GM21423 (cell line): Measurements from ENCODE around the gene PFKL.
"Not testable (repeated sequence)": the region's sequence is repeated elsewhere in the genome, so short reads cannot be mapped to it uniquely, and the experiment has no call there.

Source experiments
- ATAC-seq: cut with Tn5 transposase; IDR thresholded peaks from one replicate; pipeline ENCODE4 v1.9.1; 2021; ENCODE audit warnings: mild to moderate bottlenecking, moderate library complexity; ENCODE audit not compliant: unreplicated experiment

PFKL gene

DNA sequence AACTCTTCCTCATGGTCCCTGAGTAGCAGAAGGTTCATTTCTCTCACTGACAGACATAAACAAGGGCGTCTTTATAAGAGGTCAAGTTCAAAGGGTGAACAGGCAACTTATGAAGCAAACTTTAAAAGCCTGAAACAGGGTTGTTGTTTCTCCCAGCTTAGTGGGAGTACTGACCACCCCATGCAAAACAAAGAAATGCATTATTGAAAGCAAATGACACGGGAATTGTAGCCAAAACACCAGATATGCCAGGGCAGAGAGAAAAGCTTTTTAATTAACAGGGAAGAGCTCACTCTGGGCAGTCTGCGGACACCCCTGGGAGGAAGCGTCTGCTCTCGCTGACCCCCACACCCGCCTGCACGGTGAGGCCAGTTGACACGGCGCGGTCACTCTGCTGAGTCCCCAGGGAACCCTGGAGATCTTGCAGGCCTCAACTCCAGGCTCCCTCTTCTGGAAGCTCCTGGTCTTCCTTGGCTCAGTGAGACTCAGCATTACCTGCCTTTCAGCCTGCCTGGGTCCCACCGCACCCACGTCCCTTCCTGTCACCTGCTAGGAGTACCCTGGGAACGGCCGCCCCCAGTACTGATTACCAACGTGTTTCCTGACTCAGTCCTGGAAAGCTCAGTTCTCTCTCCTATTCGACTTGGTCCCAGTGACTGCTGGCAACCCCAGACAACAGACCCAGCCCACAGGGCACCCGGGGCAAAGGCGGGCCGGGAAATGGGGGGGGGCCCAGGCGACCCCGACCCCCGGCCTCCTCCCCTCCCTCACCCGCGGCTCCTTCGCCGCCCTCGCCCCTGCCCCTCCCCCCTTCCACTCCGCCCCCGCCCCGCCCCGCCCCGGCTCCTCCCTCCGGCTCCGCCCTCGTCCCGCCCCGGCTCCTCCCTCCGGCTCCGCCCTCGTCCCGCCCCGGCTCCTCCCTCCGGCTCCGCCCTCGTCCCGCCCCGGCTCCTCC is 38.4 kb downstream of the PFKL start:
- ATAC-seq, result no peak

DNA sequence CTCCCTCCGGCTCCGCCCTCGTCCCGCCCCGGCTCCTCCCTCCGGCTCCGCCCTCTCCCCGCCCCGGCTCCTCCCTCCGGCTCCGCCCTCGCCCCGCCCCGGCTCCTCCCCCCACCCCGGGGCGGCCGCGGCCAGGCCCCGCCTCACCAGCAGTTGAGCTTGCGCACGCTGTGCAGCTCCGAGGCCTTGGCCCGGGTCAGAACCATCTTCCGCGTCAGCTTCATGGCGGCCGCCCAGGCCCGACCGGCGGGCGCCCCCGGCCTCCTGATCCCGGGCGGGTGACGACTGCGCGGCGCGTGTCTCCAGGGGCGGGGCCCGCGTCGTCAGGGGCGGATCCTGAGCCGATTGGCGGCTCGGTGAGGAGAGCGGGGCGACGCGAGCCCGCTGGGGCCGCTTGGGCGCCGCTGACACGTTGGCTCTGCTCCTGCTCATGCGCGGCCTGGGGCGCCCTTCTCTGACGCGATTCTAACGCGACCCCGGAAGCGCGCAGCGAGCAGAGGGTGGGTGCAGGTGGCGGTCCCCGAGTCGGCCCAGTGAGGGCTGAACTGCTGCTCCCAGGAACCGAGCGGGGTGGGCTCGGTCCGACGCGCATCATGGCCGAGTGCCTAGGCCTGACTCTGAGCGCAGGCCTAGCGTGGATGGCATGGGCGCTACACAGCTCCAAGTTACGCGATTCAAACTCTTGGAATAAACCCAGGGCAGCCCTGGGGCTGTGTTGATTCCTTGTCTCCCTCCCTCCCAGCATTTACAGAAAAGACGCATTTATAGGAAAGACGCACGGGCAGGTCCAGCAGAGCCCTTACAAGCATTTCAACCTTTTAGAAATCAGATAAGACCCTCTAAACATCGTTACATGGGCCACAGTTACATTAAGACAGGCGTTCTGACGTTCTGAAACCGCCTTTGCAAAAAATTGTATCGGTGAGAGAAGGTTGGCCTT is 39.4 kb downstream of the PFKL start, which contains the start of gene CFAP410:
CFAP410 (minus strand) TSS at position 420 of the 940 bp plus-strand sequence; CDS start at position 224, 196 bp downstream.
- ATAC-seq, result peak; percentile 87

DNA sequence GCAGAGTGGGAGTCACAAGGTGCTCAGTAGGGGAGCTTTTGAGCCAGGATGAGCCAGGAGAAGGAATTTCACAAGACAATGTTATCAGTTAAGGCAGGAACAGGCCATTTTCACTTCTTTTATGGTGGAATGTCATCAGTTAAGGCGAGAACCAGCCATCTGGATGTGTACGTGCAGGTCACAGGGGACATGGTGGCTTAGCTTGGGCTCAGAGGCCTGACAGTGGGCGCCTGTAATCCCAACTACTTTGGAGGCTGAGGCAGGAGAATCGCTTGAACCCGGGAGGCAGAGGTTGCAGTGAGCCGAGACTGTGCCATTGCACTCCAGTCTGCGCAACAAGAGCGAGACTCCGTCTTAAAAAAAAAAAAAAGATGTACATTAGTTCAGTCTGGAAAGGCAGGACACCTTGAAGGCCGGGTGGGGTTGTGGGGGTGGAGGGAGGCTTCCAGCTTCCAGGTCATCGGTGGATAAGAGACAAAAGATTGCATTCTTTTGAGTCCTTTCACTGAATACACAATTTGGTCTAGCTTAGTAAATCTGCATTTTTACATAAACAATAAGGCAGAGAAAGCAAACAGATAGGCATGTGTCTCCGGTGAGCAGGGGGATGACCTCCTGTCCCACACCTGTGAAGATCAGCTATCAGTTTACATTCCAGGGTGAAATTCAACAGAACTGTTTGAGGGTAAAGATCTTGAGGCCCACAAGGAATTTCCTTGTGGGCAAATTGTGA is 42.0 kb downstream of the PFKL start:
- not testable (repeated sequence) for ATAC-seq

DNA sequence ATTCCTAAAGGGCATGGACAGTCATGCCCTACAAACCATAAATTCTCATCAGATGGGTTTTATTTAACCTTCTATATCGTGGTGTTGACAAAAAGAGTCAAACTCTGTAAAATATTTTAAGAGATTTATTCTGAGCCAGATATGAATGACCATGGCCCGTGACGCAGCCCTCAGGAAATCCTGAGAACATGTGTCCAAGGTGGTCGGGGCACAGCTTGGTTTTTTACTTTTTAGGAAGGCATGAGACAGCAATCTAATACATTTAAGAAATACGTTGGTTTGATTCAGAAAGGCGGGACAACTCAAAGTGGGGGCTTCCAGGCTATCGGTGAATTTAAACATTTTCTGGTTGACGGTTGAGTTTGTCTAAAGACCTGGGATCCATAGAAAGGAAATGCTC is 43.1 kb downstream of the PFKL start:
- not testable (repeated sequence) for ATAC-seq

DNA sequence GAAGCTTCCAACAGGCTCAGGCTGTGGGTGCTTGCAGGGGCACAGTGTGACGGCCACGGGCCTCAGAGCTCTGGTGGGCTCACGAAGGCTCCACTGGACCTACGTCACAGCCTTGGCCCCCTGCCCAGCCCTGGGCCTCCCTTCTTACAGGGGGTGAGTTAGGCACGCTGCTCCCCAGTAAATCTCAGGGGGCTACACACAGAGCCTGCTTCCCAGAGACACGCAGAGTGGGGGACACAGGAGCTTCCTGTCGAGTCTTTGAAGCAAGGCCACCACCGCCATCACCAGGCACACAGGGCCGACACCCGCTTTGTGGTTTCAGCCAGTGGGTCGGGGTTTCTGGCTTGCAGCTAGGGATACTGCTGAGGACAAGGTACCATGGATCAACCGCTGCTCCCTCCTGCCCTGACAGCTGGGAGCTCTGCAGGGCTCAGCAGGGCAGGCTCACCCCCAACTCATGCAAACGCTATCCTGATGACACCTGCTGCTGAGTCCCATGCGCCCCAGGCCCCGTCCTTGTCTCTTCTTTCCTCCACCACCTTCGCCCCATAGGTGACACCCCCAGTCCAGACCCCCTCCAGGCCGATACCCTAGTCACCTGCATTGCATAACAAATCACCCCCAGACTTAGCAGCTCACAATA is 44.8 kb downstream of the PFKL start:
- no peak for ATAC-seq

DNA sequence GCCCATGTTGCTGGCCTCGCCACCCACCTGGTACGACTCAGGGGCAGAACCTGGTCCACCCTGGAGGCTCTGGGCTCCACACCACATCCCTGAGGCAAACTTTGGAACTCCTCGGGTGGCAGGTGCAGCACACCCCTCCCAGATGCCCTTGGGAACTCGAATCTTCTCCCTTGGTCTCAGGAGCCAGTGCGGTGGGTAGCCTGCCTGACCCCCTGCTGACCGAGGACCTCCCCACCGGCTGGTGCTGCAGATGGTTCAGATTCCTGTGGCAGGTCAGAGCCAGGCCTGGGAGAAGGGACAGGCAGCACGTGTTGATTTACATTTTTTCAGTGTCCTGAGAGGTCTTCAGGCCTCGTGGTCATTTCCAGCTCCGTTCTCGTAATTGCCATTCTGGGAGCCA is 45.6 kb downstream of the PFKL start:
- no peak for ATAC-seq

DNA sequence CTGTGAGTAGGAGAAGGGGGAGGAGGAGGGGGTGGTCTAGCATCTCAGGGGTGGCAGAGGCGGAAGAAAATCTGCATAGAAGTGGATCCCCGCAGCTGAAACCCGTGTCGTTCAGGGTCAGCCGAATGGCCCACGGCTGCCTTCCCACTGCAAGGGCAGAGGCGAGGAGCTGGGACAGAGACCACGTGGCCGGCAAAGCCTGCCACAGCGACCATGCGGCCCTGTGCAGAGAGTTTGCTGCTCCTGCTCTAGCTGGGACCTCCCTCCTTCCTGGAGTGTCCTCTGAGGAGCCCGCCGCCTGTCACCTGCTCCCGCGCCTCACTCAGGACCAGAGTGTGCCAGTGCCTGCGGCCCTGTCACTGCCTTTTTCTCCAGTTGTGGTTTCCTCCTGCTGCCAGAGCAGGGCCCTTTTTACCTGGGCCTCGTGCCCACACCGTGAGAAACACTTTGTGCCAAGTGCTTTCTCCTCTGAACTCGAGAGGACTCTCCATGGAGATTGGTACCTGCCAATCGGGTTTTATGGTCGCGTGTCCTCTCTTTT is 48.1 kb downstream of the PFKL start:
- no peak for ATAC-seq

DNA sequence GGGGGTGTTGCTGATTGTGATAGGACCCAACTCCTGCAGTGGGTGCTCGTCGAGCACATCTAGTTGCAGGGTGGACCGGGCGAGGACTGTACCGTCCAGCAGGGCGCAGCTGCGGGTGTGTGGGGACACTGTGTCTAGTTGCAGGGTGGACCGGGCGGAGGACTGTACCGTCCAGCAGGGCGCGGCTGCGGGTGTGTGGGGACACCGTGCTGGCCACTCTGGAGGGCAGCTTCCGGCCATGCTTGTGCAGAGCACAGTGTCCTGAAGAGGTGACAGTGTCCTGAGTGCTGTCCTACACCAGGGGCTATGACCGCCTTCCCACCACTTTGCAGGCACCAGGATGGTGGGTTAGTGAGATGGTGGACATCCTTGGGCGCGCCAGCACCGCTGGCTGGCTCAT is 49.0 kb downstream of the PFKL start:
- ATAC-seq, result no peak

DNA sequence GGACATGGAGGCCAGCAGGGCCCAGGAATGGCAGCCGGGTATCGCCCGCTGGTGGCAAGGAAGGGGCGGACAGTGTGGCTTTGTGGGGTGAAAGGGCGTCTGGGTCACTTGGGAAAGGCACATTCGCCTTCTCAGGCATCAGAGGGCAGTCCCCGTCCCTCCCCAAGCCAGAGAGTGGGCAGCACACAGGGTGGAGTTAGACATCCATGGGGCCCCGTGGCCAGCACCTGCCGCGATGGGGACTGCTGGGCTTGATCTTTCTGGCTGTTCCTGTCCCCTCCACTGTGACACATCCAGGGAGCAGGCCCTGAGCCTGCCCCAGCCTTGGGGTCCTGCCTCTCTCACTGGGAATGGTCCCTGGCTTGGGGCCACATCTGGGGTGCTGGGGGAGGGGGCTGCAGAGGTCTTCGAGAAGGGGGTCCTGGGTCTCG is 49.6 kb downstream of the PFKL start:
- ATAC-seq, result no peak

DNA sequence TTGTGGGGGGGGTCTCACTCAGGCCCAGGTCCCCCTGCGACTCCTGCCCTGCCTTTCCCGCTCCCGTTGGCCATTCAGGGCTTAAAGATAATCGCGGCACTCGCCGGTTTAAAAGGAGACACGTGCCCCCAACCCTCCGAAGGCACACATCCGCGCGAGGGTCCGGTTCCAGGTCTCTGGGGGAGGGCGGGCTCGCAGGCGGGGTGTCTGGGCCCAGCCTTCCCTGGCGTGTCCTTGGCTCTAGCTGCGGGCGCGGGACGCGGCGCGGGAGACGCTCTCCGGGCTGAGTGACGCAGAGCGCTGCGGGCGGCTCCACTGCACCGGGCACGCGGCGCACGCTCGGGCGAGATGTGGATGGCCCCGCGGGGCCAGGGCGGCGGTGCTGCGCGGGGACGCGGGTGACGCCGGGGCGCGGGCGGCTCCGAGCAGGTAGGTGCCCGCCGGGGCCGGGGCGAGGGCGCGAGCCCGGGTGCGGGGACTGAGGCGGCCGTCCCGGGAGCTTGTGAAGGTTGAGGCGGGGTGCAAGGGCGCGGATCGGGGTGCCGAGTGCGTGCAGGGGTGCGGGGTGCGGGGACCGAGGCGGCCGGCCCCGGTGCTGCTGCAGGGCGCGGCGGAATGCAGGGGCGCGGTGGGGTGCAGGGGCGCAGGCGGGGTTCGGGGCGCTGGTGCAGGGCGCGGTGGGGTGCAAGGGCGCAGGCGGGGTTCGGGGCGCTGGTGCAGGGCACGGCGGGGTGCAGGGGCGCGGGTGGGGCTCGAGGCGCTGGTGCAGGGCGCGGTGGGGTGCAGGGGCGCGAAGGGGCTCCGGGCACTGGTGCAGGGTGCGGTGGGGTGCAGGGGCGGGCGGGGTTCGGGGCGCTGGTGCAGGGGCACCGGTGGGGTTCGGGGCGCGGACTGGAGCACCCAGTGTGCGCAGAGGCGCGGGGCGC is 50.3 kb downstream of the PFKL start:
- ATAC-seq, result no peak

DNA sequence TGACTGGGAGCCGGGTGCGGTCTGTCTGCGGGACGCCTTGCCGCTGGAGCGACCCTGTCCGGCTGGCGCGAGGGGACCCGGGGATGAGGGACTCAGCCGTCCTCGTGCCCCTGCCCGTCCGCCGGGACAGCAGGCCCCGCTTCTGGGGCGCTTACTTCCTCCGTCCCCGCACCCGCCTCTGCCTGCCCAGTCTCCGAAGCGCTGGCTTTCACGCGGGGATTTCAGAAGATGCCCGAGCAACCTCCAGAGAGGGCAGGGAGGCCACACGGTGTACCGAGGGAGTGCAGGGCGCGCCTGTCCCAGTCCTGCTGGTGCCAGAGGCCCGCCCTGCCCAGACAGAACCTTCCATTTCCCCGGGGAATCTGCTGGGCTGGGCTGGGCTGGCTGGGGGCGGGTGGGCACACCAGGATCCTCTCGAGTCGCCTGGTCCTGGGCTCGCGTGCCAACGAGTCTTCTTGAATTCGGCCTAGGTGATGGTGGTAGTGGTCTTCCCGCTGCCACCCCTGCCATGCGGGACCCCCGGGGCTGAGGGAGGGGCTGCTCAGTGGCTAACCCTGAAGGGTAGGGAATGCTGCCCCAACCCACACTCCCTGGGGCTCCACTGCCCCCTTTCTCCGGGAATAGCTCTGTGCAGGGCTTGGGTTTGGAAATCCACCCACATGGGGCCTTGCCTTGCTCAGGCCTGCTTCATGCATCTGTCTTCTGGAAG is 51.1 kb downstream of the PFKL start:
- ATAC-seq, result no peak

DNA sequence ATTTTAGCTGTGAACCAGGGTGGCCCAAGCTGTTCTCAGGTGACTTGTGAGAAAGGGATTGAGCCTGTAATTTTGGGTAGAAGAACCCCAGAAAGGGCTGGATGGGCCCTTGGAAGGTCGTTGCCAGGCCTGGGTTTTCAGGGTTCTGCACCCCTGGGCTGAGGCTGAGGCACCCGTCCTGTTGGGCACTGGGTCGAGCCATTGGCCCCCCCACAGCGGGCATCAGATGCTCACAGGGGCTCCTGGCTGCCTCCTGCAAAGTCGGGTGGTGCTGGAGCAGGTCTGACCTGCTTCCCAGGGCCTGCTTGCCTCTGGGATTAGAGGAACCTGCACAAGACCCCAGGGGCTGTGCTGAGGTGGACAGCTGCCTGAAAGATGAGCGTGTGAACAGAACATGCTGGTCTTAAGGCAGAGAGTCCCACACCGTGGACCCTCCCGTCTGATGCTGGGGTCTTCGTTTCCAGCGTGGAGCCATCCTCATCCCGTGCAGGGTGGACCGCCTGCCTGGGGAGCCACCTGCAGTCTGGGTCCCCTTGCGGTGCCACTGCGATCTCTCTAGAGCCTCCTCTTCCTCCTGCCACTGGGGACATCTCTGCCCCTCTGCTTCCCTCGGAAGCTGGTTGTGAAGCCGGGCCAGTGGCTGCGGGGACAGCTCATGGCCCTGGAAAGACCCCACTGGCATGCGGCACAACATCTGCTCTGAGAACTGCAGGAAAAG is 51.8 kb downstream of the PFKL start:
- ATAC-seq, result no peak

DNA sequence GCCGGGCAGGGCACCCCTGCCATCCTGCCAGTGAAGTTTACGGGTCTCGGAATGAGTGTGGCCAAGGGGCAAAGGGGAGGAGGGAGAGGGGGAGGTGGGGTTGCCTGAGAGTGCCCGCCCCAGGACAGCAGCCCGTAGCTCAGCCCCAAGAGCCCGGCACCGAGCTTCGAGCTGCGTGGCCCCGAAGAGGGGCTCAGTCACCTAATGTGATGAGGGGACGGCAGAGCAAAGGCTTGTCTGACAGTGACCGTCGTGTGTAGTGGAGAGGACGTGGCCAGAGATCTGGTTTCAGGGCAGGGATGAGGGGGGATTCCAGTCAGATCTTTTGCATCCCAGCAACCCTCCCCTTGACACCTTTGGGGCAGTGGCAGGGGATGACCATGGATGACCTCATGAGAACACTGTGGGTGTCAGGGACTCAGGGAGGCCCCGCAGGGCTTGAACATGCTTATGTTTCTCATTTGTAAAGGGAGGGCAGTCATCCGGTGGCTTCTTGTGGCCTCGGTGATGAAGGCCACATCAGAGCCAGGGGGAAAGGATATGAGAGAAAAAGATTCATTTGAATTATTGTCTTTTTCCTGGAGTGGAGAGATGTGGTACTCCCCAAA is 52.5 kb downstream of the PFKL start:
- no peak for ATAC-seq

DNA sequence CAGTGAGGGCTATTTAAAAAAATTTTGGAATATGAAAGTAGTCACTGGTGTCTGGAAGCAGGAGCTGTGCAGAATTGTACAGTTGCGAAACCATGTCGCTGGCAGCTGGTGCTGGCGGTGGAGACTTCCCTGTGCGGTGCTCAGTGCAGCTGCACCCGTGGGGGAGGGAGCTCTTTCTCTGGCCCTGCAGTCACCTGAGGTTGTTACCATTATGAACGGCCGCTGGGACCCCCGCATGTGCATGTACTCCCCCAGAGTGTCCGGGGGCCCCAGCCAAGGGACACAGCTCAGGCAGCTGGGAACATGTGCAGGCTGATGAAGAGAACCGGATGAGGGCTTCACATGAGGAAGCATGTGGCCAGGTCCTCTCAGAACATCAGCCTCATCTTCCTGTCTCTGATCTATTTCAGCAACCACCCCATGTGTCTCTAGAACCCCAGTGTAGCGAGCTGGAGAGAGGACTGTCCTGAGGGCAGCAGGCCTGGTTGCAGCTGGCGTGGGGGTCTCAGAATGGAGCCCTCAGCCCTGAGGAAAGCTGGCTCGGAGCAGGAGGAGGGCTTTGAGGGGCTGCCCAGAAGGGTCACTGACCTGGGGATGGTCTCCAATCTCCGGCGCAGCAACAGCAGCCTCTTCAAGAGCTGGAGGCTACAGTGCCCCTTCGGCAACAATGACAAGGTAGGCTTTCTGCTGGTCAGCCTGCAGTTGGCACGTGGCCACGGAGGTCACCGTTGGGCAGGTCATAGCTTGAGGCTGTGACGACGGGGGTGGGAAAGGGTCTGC is 53.5 kb downstream of the PFKL start, which contains the start of gene TRPM2:
TRPM2 (plus strand) TSS at position 431 of the 780 bp plus-strand sequence; CDS start at position 511, 80 bp downstream.
- peak; percentile 43 for ATAC-seq

DNA sequence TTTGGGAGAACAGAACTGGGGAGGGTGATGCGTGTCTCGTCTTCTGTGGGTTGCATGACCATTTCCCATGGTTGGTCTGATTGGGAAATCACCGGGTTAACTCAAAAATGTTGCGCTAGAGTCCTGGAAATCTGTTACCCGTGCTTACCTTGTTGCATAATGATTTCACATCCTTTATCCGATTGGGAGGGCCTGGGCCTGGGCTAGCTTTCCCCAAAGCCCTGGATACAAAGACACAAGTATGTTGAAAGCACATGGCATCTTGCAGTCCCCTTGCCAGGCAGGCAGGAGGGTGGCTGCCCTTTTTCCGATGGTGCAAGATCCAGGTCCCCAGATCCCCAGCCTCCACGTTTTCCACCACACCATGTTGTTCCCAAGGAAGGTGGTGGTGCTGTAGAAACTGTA is 54.1 kb downstream of the PFKL start:
- ATAC-seq, result no peak
